ENCODE data around the gene LRCH2.
"Not testable (repeated sequence)": the region's sequence is repeated elsewhere in the genome, so short reads cannot be mapped to it uniquely, and the experiment has no call there.

Gene LRCH2, protein sequence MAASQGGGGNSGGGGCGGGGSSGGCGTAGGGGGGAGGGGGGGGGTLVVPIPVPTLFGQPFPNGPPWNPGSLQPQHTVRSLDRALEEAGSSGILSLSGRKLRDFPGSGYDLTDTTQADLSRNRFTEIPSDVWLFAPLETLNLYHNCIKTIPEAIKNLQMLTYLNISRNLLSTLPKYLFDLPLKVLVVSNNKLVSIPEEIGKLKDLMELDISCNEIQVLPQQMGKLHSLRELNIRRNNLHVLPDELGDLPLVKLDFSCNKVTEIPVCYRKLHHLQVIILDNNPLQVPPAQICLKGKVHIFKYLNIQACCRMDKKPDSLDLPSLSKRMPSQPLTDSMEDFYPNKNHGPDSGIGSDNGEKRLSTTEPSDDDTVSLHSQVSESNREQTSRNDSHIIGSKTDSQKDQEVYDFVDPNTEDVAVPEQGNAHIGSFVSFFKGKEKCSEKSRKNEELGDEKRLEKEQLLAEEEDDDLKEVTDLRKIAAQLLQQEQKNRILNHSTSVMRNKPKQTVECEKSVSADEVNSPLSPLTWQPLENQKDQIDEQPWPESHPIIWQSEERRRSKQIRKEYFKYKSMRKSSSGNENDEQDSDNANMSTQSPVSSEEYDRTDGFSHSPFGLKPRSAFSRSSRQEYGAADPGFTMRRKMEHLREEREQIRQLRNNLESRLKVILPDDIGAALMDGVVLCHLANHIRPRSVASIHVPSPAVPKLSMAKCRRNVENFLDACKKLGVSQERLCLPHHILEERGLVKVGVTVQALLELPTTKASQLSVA

DNA sequence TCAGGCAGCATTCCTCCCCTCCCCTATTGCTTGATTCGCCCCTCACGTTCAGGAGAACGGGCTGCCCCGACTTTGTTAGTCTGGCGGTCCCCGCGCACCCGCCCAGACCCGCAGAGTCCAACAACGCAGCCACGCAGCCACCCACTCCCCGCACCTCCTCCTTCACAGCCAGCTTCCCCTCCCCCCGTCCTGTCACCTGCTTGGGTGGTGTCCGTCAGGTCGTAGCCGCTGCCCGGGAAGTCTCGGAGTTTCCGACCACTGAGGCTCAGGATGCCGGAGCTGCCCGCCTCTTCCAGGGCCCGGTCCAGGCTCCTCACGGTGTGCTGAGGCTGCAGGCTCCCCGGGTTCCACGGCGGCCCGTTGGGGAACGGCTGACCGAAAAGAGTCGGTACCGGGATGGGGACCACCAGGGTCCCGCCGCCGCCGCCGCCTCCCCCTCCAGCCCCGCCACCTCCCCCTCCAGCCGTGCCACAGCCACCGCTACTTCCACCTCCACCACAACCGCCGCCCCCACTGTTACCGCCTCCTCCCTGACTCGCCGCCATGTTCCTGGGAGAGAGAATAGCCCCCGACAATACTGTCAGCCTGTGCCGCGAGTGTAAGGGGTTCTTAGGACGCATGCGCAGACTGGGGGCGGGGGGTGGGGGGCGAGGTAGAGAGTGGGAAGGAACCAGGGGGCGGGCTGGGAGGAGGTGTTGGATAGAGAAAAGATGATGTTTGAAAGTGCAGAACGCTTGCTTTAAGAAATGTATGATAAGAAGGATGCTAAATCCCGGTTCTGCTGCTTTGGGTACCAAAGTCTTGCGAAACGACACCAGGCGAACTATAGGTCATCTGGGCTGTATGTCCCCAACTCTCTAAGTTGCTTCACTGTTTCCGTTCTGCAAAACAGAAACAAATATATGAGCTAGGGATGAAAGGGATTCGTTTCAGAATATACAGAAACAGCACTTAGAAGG lies at the start of gene LRCH2:
TSS of gene LRCH2 (minus strand) at position 600 of the 959 bp plus-strand sequence. CDS start at position 545, 55 bp downstream.
- DNase-seq = peak; percentile 62

DNA sequence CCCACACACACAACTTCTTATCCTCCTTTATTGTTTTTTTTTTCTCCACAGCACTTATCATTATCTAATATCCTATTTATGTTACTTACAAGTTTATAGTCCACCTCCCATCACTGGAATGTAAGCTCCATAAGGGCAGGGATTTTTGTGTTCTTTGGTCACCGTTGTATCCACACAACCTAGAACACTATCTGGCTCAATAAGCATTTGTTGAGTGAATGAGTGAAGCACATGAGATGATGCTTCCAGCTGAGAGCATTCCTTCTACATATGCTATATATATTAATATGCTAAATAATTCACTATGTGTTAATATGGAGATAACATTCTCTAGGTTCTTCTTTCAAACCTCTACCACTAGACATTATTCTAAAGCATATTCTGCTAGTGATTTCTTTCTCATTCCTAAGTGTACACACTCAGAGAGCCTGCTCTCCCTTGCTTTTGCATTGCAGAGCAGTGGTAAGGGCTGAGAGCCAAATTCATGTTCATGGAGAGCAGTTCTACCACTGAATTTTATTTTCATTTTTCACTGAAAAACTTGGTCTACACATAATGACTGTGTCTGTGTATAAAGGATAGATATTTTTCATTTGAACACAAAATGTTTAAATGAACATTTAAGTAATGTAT lies 35.3 kb upstream of the LRCH2 start:
- DNase-seq = no peak

DNA sequence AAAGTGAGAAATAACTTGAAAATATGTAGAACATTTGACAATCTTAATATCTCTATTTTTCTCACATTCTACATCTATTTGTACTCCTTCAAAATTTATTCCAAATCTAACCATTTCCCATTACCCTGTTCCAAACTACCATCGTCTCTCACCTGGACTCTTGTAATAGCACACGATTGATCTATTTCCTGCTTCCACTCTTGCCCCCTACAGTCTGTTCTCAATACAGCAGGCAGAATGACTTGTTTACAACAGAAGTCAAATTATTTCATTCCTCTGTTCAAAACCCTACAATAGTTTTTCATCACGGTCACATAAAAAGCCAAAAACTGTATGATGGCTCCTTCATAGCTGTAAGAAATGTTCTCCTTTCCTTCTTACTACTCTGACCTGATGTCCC lies 34.5 kb upstream of the LRCH2 start:
- peak in 1 of 2 experiments; percentile 15 for DNase-seq

DNA sequence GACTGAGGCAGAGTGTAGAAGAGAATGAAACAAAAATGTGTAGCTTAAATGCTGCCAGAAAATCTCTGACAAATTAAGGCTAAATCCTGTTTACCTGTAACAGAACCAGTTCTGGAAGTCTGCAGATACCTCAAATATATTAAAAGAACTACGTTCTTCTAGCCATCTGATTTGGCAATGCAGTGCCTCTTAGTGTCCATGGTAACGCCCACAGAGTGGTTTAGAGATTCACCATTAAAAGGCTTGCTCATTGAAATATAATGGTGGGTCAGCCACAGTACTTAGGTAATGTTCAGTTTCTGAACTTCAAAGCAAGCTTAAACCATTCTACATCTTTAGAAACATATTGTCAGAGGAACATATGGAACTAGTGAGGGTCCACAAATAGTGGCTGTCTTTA lies 32.4 kb upstream of the LRCH2 start:
- DNase-seq = peak in 1 of 2 experiments; percentile 26

DNA sequence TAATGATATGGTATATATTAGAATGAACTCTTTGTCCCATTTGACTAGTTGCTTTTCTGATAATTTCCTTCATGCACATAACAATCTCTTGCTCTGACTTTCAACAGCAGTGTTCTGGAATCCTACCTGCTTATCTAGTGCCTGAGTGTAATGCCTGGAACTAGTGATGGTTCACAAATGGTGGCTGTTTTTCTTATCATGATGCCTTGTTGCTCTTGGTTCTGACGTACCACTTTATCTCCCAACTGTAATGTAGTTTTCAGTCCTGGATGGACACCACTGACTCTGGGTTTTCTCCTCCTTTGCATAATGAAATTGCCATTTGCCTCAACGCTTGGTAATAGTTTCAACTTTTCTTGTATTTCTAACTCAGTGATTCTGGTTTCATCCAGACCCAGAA lies 30.1 kb upstream of the LRCH2 start:
- DNase-seq = no peak

DNA sequence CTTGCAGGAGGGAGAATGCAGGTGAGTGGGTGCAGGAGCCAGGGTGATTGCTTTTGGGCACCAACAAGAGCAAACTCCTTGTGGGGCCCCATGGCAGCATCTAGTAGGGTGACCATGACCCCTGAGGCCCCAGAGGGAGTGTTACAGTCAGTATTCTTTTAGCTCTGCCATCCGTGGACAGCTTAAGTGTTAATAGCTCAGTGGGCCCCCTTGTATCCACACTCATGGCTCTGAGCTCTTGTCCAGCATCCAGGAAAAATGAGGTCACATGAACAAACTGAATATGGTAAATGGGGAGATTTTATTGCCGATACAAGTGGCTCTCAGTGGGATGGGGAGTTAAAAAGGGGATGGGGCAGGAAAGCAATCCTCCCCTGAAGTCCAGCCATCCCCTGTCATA lies 27.3 kb upstream of the LRCH2 start:
- no peak for DNase-seq

DNA sequence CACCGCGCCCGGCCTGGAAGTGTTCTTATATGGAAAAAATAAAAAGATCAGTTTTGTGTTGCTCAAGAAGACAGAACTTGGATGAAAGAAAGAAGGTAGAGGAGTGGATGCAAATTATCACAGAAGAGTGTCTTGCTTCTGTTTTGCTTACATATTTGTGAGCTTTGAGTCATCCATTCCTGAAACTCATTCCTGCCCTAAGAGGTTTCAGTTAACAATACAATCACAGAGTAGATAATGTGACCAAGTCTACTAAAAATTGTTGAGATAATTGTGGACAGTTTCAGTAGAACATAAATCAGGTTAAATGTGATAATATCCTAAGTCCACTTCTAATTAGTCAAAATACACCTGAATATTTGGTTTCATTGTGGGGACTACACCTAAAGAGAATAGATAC lies 26.4 kb upstream of the LRCH2 start:
- DNase-seq = no peak

DNA sequence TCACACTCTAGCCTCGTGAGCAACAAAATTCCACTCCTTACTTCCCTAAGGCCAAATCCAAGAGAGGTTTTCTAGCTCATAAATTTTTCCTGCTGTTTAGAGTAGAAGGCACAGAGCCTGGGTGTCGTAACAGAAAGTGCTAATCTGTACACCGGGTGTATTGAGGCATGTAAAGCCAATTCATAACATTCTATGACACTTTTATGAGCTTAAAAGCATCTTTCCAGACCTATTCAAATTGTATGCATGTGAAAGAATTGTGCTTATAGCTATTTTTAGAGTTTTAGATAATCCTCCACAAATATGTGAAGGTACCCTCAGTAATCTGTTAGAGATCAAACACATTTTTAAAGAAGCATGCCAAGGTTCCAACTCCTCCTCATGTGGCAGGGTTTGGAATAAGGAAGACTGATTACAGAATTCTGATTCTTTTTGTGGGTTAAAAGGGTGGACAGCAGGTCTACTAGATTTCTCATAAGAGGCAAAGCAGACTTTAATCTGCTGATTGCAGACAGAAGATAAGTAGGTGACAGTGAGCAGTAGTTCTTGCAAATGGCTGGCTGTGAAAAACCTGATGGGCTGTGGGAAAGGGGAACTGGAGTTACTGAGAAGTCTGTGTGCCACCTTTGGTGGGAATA lies 25.5 kb upstream of the LRCH2 start:
- DNase-seq = no peak

DNA sequence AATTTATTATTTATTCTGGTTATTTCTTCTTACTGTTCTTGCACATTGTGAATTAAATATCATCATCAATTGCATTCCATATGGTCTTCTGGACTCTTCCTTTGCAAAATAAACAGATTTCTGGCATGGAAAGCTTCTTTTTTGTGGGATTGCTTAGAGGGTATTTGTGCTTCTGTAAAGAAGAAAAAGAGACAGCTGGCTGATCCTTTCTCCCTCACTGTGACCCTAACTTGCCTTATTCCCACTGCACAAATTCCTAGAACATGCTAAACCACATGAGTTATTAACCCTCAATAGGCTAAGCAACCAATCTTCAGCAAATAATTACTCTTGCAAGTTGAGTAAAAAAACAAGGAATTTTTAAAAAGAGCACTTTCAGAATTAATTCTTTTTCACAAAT lies 23.8 kb upstream of the LRCH2 start:
- no peak for DNase-seq

DNA sequence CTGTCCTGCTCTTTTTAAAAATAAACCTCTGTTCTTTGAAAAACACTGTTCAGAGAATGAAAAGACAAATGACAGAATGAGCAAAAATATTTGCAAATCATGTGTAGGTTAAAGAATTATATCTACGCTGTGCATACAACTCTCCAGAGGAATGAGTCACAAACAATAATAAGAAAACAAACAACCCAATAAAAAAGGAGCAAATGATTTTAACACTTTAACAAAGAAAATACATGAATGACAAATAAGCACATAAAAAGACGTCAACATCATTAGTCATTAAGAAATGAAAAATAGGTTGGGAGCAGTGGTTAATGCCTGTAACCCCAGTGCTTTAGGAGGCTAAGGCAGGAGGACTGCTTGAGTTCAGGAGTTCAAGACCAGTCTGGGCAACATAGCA lies 21.1 kb upstream of the LRCH2 start:
- no peak for DNase-seq

DNA sequence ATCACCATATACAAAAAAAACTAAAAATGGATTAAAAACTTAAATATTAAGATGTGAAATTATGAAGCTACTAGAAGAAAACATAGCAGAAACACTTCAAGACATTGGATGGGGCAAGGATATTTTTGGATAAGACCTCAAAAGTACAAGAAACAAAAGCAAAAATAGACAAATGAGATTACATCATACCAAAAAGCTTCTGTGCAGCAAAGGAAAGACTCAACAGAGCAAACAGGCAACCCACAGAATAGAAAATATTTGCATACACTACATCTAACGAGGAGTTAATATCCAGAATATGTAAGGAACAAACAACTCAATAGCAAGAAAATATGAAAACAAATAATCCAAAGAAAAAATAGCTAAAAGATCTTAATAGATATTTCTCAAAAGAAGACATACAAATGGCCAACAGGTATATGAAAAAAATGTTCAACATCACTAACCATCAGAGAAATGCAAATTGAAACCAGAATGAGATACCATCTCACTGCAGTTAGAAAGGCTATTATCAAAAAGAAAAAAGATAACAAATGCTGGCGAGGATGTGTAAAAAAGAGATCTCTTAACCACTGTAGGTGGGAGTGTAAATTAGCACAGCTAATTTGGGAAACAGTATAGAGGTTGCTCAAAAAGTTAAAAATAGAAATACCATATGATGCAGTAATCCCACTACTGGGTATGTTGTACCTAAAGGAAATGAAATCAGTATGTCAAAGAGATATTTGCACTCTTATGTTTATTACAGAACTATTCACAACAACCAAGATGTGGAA lies 17.8 kb upstream of the LRCH2 start:
- DNase-seq = no peak

DNA sequence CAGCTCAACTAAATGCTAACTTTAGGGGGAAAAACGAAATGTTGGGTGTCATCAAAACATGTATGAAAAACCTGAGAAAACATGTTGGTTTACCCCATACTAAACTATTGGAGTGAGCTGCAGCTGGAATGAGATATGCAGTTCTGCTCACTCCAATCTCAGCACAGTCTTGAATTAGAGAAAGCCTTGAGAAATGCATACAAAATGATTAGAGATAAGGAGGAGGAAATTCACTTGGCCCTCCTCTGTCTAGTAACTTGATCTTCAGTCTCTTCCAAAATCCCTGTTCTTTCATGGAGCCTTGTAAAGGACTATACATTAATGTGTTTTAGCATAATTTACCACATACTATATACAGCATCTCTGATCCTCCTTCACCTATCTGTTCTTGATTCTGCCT lies 3.2 kb upstream of the LRCH2 start:
- no peak for DNase-seq

DNA sequence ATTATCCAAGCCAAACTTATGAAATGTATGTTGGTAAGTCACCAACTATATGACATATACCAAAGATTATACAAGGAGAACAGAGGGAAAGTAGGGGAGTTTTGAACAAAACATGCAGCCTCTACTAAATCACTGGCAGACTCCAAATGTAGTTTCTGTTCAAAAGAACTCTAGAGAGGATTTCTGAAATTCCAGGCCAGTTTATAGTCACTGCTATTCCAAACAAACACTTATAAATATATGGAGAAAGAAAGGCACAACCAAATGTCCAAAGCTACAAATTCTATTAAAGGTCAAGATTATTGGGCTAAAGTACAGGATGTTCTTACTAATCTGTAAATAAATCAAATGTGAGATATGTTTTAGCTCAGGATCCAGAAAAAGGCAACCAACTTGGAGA lies 2.7 kb upstream of the LRCH2 start:
- DNase-seq = no peak

DNA sequence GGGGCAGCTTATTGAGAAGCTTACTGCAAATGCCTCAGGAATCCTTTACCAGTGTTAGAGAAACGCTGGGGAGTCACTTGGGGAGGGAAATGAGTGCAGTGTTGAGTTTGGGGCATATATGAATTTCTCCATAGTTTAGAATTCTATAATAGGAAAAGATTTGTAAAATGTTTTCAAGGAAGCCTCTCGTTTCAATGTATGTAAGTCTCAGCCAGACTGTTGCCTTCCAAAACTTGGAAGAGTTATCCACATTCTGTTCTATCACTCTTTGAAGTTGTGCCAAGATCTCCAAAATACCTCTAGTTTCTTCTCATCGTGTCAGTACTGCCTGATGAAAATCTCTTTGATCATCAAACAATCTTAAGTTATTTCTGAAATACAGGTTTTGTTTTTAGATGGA lies 565 bp upstream of the LRCH2 start:
- DNase-seq = no peak

DNA sequence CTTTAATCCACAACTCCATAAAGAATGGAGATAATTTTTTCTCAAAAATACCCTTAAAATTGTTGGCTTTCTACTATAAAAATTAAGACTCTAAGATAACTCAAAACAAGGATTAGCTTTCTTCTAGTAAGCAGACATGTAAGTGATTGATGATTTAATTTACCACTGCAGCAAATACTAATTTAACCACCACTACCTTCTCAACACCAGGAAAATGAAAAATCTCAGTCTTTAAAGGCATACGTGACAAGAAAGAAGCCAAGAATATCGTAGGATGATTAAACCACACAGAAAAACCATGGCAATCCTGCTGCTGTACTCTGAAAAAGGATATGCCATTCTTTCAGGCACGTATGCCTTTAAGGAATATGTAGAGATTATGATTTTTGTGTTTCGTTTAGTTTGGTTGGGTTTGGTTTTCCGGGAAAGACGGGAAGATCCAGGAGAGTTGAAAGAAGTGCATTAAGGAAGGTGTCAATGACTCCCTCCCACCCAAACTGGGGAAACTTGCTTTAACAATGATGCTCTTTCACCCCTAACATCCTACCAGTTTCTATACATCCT lies 881 bp downstream of the LRCH2 start:
- DNase-seq = no peak

DNA sequence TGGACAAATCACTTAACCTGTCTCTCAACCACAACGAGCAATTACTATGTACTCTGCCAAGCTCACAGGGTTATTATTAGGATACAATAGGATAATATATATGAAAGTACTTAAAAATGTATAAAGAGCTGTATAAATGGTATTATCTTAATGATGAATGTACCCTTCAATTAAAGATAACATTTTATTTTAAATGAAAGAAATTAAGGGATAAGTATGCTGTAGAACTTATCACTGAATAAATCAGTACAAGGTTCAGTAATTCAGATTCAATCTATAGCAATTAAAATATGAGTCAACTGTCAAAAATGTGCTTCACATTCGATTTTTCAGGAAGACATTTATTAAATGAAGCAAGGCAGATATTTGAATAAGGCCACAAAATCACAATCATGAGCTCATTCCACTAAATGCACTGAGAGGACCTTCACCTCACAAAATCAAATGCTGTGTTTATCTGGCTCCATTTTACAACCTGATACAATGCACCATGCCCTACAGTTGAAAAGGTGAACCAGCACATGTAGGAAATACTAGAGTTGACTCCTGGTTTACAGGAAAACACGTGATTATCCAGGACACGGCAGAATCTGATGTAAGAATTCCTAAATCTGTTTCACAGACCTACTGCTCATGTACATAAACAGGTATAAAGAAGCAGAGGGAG lies 4.4 kb downstream of the LRCH2 start:
- DNase-seq = peak in 1 of 2 experiments; percentile 6

DNA sequence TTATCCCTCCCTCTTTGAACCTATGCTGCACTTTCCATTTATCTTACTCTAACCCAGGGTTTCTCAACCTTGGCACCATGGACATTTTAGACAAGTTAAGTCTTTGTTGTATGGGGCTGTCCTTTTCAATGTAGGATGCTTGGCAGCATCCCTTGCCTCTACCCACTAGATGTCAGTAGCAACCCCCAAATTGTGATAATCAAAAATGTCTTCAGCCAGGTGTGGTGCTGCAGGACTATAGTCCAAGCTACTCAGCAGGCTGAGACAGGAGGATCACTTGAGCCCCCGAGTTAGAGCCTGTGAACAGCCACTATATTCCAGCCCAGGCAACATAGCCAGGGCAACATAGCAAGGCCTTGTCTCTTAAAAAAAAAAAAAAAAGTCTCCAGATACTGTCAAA lies 7.0 kb downstream of the LRCH2 start:
- peak; percentile 51 to 80 for DNase-seq

DNA sequence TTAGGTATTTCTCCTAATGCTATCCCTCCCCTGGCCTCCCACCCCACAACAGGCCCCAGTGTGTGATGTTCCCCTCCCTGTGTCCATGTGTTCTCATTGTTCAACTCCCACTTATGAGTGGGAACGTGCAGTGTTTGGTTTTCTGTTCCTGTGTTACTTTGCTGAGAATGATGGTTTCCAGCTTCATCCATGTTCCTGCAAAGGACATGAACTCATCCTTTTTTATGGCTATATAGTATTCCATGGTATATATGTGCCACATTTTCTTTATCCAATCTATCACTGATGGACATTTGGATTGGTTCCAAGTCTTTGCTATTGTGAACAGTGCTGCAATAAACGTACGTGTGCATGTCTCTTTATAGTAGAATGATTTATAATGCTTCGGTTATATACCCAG lies 16.6 kb downstream of the LRCH2 start:
- not testable (repeated sequence) for DNase-seq

DNA sequence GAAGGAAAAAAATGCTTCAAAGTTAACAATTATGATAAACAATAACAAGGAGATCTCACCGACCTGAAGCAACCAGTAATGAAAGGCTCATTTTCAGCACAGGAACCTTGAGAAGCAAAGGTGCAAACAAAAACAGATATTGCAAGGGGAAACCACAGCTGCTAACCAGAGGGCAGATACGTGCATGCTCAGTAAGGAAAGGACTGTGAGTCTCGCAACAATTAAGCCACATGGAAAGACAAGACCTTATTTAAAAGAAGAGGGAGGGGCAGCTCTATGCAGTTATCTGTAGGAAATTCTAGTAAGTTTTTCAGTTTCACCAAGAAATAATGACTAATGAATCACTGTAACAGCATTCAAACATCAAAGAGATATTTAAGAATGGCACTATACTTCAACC lies 19.3 kb downstream of the LRCH2 start:
- peak in 1 of 2 experiments; percentile 45 for DNase-seq

DNA sequence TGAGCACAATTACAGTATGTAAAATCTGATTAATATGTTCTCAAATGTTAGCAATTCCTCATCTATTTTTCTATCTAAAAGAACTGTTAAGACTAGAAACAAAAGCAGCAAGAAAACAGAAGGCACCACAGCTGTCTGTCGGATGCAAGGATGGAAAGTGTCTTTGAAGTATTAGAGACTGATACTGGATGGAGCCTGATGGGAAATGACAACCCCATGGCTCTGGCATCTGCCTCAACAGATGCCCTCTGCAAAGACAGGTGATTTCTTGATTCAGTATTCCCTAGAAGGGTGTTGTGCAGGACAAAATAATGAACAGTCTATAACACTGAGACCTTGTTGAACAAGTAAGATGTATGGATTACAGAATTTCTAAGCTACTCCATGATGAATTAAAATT lies 19.7 kb downstream of the LRCH2 start:
- peak; percentile 54 to 92 for DNase-seq
